HT-29 (cell line): ENCODE results near the gene RGS18. TPM values are rescaled to one million over a fixed set of nuclear protein-coding genes. Genes with fewer than 3 reads are reported as not detected.

Experiments
- total RNA-seq: library from RNA; depleted of rRNA; stranded (reverse); fragments of >200 nt; shearing (Covaris generic); gene quantifications from 2 replicates; pipeline ENCODE4 v1.2.3, GENCODE V29; 2014; rRNA removed

RGS18 gene
- total RNA-seq, 1 experiment from 2014 or later, result not detected

Other genes starting within 250 kb of the RGS18 start
- not detected in 2 replicates for gene RGS21, start 158.5 kb downstream of the RGS18 start, total RNA-seq